ENCODE results near the gene CNIH2. TPM values are rescaled to one million over a fixed set of nuclear protein-coding genes. Genes with fewer than 3 reads are reported as not detected.
A peak's percentile ranks its signal among the peaks of the same experiment; 100 is the strongest.

CNIH2 gene
- total RNA-seq, 4 donors from 2014 or later: 0.41 TPM; not detected in 3

DNA sequence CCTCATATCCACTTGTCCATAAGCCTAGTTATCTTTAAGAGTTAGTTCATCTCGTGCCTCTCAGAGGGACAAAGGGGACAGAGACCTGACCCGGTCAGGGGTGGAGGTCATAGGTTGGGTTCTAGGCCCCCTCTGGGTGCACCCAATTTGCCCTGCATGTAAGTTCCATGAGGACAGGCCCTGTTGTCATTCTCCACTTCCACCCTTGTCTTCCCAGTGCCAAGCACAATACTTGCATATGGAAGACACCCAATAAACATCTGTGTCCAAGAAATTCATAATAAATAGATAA, 12.3 kb downstream of the CNIH2 start:
- intact Hi-C loops (cut with DNase I; ENCODE audit: low total_unique reads) (no loop called here), in situ Hi-C loops (cut with MboI; ENCODE audit: low pct_ligation_motif_present in 1 of 4, low pct_unique_long_range_greater_than_20kb in 1 of 4, low sequenced_read_pairs in 3 of 4) (no loop called here)
- H3K4me3 ChIP-seq: no peak overlapping the region
- TF ChIP-seq POLR2AphosphoS5 (IDR thresholded peaks at IDR 0.05): no peak
- no peak for TF ChIP-seq CTCF (IDR thresholded peaks at IDR 0.05)
- TF ChIP-seq EP300 (IDR thresholded peaks at IDR 0.05; ENCODE audit: low read depth): no peak
- no peak for TF ChIP-seq POLR2A (IDR thresholded peaks at IDR 0.05)
- no peak overlapping the region for H3K27ac ChIP-seq
- H3K9me3 ChIP-seq: no peaks in the 10 kb centered on the region
- H3K36me3 ChIP-seq: no peaks in the 10 kb centered on the region
- WGBS, 2 donors (ENCODE audit: low coverage in 1 of 2): 64% methylated on average over 2 of the region's 2 CpGs; no CpG with 5 or more reads in 1 of the 2 donors
- H3K27me3 ChIP-seq: peaks cover 40% of the 10 kb centered on the region
- DNase-seq: no peak
- peaks cover 19 to 38% (median 29%) of the 10 kb centered on the region in 4 donors for H3K4me1 ChIP-seq

DNA sequence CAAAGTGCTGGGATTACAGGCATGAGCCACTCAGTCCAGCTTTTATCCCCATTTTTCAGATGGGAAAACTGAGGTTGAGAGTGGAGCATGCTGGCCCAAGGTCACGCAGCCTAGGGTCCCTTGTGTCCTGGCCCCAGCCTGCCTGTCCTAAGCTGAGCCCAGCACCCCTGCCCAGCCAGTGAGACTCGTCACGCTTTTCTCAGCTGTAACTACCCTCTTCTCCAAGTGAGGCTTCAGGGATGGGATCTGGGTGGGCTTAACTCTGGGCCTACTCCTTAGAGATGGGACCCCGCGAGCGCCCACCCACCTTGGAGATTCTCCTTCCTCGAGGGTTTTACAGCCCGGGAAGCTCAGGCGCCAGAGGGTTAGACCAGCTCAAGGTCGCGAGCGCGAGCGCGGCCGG, 13.3 kb downstream of the CNIH2 start:
- in situ Hi-C loops (cut with MboI; ENCODE audit: low pct_ligation_motif_present in 1 of 4, low pct_unique_long_range_greater_than_20kb in 1 of 4, low sequenced_read_pairs in 3 of 4) (no loop called here), intact Hi-C loops (cut with DNase I; ENCODE audit: low total_unique reads) (no loop called here)
- TF ChIP-seq EP300 (IDR thresholded peaks at IDR 0.05; ENCODE audit: low read depth) (no peak), CTCF (IDR thresholded peaks at IDR 0.05) (no peak), POLR2A (IDR thresholded peaks at IDR 0.05) (no peak), POLR2AphosphoS5 (IDR thresholded peaks at IDR 0.05) (no peak)
- Histone ChIP-seq H3K4me3 (peak overlapping the region in 2 of 4 donors; percentile 39 to 56), H3K9me3 (no peaks in the 10 kb centered on the region), H3K27me3 (peaks cover 51% of the 10 kb centered on the region), H3K27ac (no peak overlapping the region), H3K36me3 (no peaks in the 10 kb centered on the region), H3K4me1 (peaks cover 19 to 38% (median 29%) of the 10 kb centered on the region in 4 donors)
- 22% methylated on average over 14 of the region's 16 CpGs; no CpG with 5 or more reads in 1 of the 2 donors for WGBS, 2 donors (ENCODE audit: low coverage in 1 of 2)
- DNase-seq: no peak

DNA sequence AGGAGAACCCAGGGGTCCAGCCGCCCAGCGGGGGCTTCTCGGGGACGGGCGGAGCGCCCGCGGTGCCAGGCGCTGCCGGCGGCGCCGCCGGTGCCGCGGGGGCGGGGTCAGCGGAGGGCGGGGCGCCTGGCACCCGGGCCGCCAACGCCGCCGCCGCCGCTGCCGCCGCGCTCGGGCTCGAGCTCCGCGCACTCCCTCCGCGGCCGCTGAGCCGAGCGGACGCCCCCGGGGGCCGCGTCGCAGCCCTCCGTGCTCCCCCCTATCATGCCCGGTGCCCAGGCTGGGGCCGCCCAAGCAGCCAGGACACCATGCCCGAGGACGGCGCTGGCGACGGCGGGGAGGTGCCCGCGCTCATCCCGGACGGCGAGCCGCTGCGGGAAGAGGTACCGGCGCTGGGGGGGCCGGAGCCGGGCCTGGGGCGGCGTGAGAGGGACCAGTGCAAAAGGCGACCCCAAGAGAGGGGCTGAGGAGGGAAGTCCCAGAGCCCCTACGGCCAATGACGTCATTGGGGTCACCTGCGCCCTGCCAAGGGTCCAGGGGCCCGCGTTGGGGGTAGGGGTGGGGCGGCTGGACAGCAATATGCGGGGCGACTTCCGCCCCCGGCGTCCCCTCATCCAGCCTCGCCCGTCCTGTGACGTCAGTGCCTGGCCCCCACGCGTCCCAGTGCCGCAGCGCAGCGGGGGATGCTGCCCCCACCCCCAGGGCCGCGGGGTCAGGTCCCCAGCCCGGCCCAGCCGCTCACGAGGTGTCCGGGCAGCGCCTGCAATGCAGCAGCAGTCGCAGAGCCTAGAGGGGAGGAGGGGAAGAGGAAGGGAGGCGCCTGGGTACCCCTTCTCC, 13.9 kb downstream of the CNIH2 start, which contains the start of gene TMEM151A:
TSS of gene TMEM151A (plus strand) at position 189 of the 837 bp plus-strand sequence. CDS start at position 309, 120 bp downstream.
- H3K27ac ChIP-seq: no peak within 1 kb of the TSS
- in situ Hi-C loops (cut with MboI; ENCODE audit: low pct_ligation_motif_present in 1 of 4, low pct_unique_long_range_greater_than_20kb in 1 of 4, low sequenced_read_pairs in 3 of 4): no loop called here
- H3K27me3 ChIP-seq: peaks cover 53% of the 10 kb centered on the region
- DNase-seq: no peak
- WGBS, 2 donors (ENCODE audit: low coverage in 1 of 2): 2% methylated on average over 49 of the region's 95 CpGs; no CpG with 5 or more reads in 1 of the 2 donors
- intact Hi-C loops (cut with DNase I; ENCODE audit: low total_unique reads): no loop called here
- H3K4me3 ChIP-seq: peak within 1 kb of the TSS in 3 of 4 donors; percentile 28 to 56 (median 39)
- no peaks in the 10 kb centered on the region for H3K36me3 ChIP-seq
- H3K4me1 ChIP-seq: peaks cover 19 to 37% (median 29%) of the 10 kb centered on the region in 4 donors
- TF ChIP-seq POLR2AphosphoS5 (IDR thresholded peaks at IDR 0.05) (no peak), EP300 (IDR thresholded peaks at IDR 0.05; ENCODE audit: low read depth) (no peak), CTCF (IDR thresholded peaks at IDR 0.05) (no peak), POLR2A (IDR thresholded peaks at IDR 0.05) (no peak)
- H3K9me3 ChIP-seq: no peaks in the 10 kb centered on the region

GRCh38 chr11:66292543-66293332, 14.8 kb downstream of the CNIH2 start:
- Histone ChIP-seq H3K27me3 (peaks cover 54% of the 10 kb centered on the region), H3K4me1 (peaks cover 14 to 28% (median 23%) of the 10 kb centered on the region in 4 donors), H3K9me3 (no peaks in the 10 kb centered on the region), H3K27ac (no peak overlapping the region), H3K4me3 (no peak overlapping the region), H3K36me3 (no peaks in the 10 kb centered on the region)
- 36% methylated on average over 17 of the region's 17 CpGs; no CpG with 5 or more reads in 1 of the 2 donors for WGBS, 2 donors (ENCODE audit: low coverage in 1 of 2)
- DNase-seq: no peak
- TF ChIP-seq POLR2AphosphoS5 (IDR thresholded peaks at IDR 0.05) (no peak), EP300 (IDR thresholded peaks at IDR 0.05; ENCODE audit: low read depth) (no peak), CTCF (IDR thresholded peaks at IDR 0.05) (no peak), POLR2A (IDR thresholded peaks at IDR 0.05) (no peak)
- intact Hi-C loops (cut with DNase I; ENCODE audit: low total_unique reads): no loop called here
- in situ Hi-C loops (cut with MboI; ENCODE audit: low pct_ligation_motif_present in 1 of 4, low pct_unique_long_range_greater_than_20kb in 1 of 4, low sequenced_read_pairs in 3 of 4): no loop called here
